Stomach (tissue), 4 donors: ENCODE results near the gene MYO1H.

ENCODE experiments used
- POLR2A ChIP-seq, 4 donors: fragments of 450-650 bp; IDR thresholded peaks; one replicate each; pipeline ENCODE4 v1.6.1; 2016; ENCODE audit warnings: antibody characterized with exemption in 4 of 4, control low read depth in 2 of 4, mild to moderate bottlenecking in 1 of 4, moderate library complexity in 1 of 4
- POLR2AphosphoS5 ChIP-seq, 3 donors: sonication (generic); formaldehyde crosslinking; IDR thresholded peaks; one replicate each; pipeline ENCODE4 v1.6.1; 2016; ENCODE audit warnings: antibody characterized with exemption in 3 of 3
- TF ChIP-seq, protein P1 (sequence below), 7 experiments: fragments of 450-650 bp in 4 of 7; fragments of 200-600 bp in 3 of 7; sonication (generic) in 3 of 7; IDR thresholded peaks; one replicate each; pipeline ENCODE4 v1.5.1; 2016 to 2019; ENCODE audit warnings: antibody characterized with exemption in 7 of 7, control low read depth in 2 of 7, mild to moderate bottlenecking in 1 of 7

DNA sequence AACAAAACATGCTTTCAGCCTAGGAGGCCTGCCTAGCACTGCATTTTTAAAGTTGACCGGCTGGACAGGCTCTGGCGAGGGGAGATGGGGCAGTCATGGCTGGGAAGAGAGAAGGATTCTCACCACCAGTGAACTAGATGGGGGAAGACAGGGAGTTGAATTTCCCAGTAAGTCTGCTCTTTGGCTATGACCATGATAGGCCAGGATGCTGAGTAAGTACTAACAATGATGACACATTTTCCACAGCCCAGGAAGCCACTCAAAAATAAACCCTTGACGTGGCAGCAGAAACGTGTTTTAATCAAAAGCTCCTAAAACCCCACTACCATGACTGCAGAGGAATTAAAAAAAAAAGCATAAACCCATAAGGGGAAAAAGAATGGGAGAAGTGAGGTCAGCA lies 110.4 kb downstream of the MYO1H start:
- TF ChIP-seq, protein P1, sequence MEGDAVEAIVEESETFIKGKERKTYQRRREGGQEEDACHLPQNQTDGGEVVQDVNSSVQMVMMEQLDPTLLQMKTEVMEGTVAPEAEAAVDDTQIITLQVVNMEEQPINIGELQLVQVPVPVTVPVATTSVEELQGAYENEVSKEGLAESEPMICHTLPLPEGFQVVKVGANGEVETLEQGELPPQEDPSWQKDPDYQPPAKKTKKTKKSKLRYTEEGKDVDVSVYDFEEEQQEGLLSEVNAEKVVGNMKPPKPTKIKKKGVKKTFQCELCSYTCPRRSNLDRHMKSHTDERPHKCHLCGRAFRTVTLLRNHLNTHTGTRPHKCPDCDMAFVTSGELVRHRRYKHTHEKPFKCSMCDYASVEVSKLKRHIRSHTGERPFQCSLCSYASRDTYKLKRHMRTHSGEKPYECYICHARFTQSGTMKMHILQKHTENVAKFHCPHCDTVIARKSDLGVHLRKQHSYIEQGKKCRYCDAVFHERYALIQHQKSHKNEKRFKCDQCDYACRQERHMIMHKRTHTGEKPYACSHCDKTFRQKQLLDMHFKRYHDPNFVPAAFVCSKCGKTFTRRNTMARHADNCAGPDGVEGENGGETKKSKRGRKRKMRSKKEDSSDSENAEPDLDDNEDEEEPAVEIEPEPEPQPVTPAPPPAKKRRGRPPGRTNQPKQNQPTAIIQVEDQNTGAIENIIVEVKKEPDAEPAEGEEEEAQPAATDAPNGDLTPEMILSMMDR (IDR thresholded peaks at IDR 0.05) = no peak
- no peak for TF ChIP-seq POLR2A (IDR thresholded peaks at IDR 0.05)
- TF ChIP-seq POLR2AphosphoS5 (IDR thresholded peaks at IDR 0.05) = no peak
